A204.1 (cell line): ENCODE data around the gene LGALS1.
"Not testable (repeated sequence)": the region's sequence is repeated elsewhere in the genome, so short reads cannot be mapped to it uniquely, and the experiment has no call there.

Experiments
- FAIRE-seq: peaks from 2 replicates; lab custom pipeline; 2012; peaks lifted over from hg19 to GRCh38; lab: Jason Lieb, UNC

Gene LGALS1

DNA sequence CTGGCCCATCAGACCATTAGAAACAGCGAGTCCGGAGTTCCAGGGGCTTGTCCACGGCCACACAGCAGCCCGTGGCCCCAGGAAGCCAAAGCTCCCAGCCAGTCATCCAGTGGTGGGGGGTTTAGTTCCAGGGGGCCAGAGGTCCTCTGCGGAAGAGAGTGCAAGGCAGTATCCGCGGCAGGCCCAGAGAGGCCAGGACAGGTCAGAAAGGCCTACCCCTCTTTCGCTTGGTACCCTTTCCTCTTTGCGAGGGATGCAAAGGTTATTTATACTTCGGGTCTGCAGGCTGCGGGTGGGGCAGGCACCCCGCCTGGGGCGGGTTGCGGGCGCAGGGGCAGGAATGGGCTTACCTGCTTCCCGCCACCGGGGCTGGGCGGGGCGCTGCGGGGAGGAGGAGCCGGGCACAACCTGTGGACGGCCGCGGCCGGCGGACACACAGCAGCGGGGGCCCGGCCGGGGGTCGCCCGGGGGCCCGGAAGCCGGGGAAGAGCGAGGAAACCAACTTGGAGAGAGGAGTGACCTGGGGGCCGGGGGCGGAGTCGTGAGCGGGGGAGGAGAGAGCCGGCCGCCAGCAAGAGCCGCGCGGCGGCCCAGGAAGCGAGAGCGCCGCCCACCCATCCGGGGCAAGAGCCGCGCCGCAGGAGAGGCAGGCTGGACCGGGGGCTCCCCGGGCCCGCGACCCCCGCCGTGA lies 36.2 kb upstream of the LGALS1 start, which contains the start of gene SH3BP1:
TSS of gene SH3BP1 (plus strand) at position 600 of the 691 bp plus-strand sequence. CDS start 119 bp downstream, outside the sequence.
- FAIRE-seq, result no peak

DNA sequence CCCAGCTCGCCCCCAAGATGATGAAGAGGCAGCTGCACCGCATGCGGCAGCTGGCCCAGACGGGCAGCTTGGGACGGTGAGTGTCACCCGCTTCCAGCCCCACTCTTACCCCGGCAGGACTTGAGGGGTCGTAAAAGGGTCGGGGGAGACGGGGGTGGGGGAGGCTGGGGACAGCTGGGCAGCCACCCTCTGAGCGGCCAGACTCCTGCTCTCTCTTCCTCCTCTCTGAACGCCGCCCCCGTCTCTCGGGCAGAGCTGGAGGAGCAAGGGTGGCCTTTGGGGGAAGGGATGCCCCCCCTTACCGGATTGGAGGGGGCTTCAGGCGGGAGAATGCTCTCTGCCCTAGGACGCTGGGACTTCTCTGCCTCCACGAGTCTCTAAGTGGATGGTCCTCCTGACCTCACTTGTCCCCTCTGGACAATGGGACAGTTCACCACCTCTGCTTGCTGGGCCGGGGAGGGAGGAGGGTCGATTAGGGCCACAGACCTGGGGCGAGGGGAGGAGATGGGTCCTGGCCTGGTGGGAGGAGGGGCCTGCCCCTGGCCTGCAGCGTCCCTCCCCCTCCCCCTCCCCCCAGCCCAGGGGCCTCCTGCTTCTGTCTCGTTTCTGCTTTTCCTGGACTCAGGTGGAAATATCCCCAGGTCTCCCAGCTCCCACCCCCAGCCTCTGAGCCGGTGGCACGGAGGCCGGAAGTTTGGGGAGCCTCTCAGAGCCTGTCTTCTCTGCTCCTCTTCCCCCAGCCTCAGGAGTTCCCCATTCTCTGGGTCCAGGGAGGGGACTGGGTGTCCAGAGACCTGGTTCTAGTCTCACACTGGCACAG lies 35.5 kb upstream of the LGALS1 start:
- FAIRE-seq, result no peak

DNA sequence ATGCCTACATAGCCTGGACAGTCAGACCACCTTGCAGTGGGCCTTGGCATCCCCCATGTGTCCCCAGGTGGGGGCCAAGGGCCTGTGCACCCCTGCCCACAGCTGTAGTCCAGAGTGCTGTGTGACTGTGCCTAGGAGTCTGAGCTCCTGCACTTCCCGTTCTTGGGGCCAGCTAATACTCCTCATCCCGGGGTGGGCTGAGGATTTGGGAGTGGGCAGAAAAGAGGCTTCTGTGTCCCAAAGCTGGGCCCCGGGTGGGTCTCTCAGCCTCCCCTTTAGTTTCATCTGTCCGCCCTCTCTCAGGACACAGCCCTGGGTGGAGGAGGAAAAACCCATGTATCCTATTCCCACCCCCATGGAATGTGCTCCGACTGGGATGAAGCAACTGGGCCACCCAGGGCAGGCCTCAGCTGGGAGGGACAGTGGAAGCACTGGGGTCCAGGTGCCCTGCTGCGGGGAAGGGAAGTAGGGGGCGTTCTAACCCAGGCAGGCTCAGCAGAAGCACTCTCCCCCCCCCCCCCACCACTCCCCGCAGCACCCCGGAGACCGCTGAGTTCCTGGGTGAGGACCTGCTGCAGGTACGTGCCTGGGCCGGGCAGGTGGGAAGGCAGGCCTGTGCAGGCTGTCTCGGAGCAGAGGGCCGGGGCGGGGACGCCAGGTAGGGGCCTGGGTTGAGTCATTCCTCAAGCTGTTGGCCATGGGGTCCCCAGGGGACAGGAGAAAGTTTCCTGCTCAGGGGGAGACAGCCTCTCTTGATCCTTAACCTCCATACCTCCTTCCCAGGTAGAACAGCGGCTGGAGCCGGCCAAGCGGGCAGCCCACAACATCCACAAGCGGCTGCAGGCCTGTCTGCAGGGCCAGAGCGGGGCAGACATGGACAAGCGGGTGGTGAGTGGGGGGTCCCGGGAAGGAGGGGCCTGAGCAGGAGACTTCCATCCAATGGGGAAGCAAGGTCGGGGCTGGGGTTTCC lies 34.6 kb upstream of the LGALS1 start:
- FAIRE-seq, result no peak

GRCh38 chr22:37641561-37641949 lies 33.9 kb upstream of the LGALS1 start:
- FAIRE-seq, result no peak

GRCh38 chr22:37643225-37643847 lies 32.1 kb upstream of the LGALS1 start:
- FAIRE-seq, result no peak

- no peak for FAIRE-seq
Measured at GRCh38 chr22:37647317-37647716, 28.1 kb upstream of the LGALS1 start.

- FAIRE-seq, result no peak
Measured at GRCh38 chr22:37647928-37648327, 27.5 kb upstream of the LGALS1 start.

- no peak for FAIRE-seq
Measured at GRCh38 chr22:37650463-37651136, 24.8 kb upstream of the LGALS1 start.

DNA sequence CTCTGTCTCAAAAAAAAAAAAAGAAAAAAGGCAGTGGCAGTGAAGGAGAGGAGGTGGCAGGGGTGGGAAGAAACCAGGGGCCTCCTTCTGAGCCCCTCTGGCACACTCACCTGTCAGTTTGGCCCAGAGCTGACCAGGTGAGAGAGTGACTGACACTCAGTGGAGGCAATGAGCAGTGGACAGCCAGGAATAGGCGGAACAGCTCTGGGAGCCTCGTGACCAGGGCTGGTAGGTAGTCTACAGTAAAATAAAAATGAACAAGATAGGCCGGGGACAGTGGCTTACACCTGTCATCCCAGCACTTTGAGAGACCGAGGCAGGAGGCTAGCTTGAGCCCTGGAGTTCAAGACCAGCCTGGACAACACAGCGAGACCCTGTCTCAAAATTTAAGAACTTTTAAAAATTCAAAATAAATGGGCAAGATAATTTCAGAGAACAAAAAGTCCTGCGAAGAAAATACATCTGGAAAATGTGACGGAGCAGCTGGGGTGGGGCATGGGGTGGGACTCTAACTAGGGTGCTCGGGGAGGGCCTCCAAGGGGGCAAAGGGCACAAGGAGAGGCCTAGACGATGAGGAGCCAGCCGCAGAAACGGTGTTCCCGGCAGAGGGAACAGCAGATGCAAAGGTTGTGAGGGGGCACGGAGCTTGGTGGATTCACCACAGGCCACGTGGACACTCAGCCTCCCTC lies 20.7 kb upstream of the LGALS1 start:
- no peak for FAIRE-seq

GRCh38 chr22:37655252-37655563 lies 20.2 kb upstream of the LGALS1 start:
- no peak for FAIRE-seq

GRCh38 chr22:37656583-37656982 lies 18.9 kb upstream of the LGALS1 start:
- not testable (repeated sequence) for FAIRE-seq

DNA sequence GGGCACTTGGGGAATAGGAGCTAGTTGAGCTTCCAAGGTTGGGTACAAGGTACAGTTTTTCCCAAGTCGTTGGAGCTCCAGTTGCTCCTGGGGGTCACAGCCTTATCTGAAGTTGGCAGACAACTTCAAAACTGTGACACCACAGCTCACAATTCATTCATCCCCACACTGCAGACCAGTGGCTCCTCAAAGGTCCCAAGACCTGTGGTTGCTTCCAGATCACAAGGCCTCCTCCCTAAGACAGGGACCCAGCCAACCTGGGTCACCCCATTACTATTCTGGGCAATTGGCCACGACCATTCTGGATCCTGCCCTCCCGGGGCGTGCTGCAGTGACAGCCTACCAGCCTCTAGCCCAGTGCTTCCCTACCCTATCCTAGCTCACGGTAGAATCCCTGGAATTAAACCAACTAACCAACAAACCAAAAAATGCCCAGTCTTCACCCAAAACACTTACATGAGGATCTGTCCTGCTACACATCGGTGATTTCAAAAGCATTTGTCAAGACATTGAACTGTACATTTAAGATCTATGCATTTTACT lies 17.8 kb upstream of the LGALS1 start:
- no peak for FAIRE-seq

DNA sequence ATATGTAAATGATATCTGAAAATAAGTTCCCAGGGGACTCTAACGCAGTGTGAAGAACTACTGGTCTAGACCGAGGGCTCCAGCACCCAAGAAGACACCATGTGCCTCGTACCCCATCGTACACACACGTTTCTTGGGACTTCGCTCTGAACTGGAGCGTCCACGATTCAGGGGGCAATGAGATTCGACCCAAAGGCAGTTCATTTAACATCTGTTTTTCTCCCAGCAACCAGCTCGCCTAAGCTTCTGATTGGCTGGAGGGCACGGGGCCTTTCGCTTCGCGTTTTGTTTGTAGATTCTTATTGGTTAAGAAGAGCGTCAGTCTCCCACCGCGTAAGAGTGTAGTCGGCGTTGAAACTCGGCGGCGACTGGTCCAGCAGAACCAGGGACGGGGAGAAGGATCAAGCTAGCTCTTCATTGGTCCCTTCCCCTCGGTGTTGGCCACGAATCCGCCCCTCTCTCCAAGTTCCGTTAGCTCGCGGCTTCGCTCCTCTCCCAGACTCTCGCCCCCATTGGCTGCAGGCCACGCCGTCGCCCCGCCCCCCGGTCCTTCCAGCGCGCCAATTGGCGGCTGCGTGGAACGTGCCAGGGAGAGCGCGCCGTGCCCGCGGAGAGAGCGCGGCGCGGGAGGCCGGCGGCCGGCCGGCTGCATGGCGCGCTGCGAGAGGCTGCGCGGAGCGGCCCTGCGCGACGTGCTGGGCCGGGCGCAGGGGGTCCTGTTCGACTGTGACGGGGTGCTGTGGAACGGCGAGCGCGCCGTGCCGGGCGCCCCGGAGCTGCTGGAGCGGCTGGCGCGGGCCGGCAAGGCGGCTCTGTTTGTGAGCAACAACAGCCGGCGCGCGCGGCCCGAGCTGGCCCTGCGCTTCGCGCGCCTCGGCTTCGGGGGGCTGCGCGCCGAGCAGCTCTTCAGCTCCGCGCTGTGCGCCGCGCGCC lies 17.0 kb upstream of the LGALS1 start, which contains the start of gene PDXP:
TSS of gene PDXP (plus strand) at position 591 of the 933 bp plus-strand sequence. CDS start at position 651, 60 bp downstream.
- peak; percentile 99 for FAIRE-seq

- no peak for FAIRE-seq
Measured at GRCh38 chr22:37659066-37659896, 16.2 kb upstream of the LGALS1 start.

GRCh38 chr22:37659897-37660708 lies 15.3 kb upstream of the LGALS1 start:
- no peak for FAIRE-seq

- FAIRE-seq, result no peak
Measured at GRCh38 chr22:37660709-37661045, 14.8 kb upstream of the LGALS1 start.

DNA sequence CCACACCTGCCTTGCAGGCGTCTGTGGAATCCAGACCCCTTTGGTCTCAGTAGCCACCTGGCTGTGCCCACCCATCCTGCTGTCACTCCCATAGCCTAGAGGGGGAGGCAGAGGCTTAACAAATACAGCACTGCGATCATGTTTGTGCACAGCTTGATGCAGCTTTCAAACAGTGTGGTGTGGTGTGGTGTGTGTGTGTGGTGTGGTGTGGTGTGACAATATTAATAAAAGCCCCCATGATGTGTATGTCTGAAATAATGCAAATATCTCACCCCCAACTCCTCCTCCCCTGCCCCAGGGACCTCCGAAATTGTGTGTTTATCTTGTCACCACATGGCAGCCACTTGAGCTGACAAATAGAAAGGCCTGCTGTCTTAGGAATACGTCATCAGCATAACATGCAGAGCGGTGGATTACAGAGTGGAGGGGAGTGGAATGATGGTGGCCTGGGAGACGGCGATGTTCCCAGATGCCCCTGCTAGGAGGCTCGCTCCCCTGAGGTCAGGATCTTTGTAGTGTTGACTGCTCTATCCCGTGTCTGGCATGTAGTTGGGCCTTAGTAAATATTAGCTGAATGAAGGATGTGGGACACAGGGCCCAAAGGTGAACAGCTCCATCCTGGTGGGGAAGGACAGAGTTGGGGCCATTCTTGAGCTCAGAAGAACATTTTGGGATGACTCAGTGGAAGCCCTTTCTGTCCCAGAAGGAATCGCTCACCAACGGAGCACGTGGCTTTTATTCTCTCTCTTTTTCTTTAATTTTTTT lies 14.1 kb upstream of the LGALS1 start:
- no peak for FAIRE-seq
